HG02884 (cell line): ENCODE data around the gene TMOD2.

Experiments used
- ATAC-seq: cut with Tn5 transposase; IDR thresholded peaks from one replicate; pipeline ENCODE4 v1.9.1; 2021; ENCODE audit warnings: mild to moderate bottlenecking, moderate library complexity; ENCODE audit not compliant: unreplicated experiment

TMOD2 gene

DNA sequence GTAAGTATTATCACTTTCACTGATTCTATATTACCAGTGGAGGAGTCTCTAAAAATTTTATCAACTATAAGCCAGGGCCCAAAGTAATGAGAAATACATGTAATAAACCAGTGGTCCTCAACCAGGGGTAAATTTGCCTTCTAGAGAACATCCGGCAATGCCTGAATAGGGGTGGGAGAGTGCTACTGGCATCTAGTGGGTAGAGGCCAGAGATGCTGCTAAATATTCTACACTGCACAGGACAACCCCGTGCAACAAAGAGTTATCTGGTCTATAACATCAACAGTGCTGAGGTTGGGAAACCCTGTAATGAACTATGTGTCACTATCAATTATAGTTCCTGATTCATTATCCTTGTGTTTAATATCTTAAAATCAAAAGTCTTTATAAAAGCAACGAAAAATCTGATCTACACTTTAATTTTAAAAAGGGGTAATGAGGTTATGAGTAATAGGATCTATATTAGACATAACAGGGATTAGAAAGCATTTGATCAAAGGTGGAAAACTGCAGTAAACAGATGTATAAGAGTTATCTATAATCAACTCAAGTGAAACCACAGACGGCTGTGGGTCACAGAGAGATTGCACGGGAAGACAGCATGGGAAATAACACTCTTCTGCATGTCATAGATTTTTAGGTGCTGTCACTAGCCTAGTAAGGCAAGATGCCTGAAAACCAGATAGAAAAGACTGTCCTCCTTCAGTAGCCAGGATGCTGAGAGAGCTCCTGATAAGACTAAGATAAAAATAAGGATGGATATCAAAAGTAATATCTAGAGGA is 16.0 kb upstream of the TMOD2 start:
- no peak for ATAC-seq

DNA sequence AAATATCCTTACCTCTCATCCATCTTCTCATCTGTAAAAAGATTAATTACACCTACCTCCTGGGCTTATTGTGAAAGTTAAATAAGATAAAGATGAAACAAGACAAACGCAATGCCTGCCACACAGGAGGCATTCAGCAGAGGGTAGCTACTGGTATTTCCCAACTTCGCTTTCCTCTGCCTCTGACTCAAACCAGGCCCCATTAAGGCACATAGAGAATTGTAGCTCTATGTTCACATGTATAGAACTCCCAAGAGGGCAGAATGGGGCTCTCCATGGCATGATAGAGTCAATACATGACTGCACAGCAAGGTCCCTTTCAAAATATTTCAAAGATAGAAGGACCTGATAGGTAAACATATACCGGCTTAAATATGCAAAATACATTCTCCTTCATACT is 15.3 kb upstream of the TMOD2 start:
- ATAC-seq = peak; percentile 27

GRCh38 chr15:51736751-51737521 is 14.5 kb upstream of the TMOD2 start:
- ATAC-seq = peak; percentile 26

- ATAC-seq = peak; percentile 38
These were observed 13.7 kb upstream of the TMOD2 start, which contains the start of gene LYSMD2 for GRCh38 chr15:51737522-51738305. LYSMD2 (minus strand) TSS chr15:51737655; CDS start chr15:51737622, 33 bp downstream.

DNA sequence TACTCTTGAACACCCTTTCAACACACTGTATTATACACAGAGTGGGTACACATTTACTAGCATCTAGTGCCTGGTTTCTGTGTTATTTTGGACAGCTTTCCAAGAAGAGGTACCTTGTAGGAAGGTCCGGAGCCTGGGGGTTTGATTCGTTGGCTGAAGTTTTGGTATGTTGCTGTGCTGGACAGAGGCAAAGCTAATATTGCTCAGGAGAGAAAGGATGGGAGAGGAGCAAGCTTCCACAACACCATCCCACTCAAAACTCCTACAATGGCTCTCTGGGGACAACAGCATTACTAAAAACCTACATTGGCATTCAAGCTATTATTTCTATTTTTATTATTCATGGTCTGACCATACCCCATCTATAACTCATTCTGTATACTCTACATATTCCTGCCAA is 12.8 kb upstream of the TMOD2 start:
- ATAC-seq = no peak

DNA sequence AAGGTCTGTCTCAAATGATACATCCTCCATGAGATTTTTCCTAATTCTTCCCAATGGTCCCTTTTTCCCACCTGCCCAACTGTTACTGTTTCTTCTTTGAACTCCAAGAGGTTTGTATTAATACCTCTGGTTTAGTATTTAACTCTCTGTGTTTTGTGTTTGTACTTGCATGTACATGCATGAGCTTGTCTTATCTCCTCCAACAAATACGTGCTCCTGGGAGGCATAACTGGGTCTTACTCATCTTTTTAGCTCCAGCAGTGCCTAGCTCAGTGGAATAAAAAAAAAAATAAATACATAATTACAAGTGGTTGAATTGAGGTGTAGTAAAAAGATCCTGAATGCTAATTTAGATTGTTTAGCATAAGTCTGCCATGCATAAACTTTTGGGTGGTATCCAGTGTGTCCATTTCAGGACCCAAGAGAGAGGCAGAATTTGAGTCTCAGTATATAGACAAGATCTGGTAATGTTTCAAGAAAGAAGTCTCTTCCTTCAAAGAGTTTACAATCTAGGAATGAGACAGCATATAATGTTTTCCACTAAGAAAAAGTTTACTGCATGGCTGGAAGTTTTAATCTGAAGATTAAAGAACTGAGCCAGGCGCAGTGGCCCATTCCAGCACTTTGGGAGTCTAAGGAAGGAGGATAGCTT is 12.2 kb upstream of the TMOD2 start:
- ATAC-seq = no peak

- no peak for ATAC-seq
These were observed 2.1 kb upstream of the TMOD2 start for GRCh38 chr15:51749307-51749706.

GRCh38 chr15:51750186-51750585 is 1.2 kb upstream of the TMOD2 start:
- ATAC-seq = no peak

DNA sequence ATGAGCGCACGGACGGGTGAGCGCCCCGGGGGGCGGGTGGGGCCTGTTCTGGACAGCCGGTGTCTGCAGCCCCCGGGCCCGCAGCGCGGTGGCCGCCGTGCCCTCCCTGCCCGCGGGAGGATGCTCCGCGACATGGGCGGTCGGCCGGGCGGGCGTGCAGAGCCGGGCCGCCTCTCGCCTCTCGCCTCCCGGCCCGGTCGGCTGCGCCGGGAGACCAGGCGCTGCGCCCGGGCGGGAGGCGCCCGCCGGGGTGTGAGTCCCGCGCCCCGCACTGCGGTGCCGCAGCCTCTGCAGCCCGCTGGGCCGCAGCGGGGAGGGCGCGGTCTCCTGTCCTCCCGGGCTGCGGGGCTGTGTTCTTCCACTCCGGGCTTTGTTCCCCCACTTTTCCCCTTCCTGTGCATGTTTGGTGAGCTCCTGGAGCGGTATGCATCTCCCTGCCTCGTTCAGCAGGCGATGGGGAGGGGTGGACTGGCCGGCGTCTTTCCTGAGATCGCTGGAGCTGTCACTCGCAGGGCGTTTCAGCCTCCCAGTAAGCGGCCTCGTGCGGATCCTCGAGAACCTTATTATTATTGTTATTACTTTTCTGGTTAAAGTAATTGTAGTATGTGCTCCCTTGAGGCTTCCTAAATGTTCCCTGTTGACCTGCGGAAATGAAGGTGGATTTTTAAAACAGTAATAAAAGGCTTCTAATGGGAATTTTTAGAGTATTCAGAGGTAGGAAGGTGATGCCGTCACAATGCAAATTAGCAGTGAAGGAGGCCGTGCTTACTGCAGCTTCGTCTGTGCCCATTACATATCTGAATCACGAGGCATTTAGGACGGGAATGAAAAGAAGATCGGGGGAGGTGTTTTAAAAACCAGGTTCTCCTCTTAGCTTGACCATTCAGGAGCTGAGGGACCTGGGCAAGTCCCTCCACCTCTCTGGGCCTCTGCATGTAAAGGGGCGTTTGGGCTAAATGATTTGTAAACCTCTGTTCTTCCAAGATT is 593 bp downstream of the TMOD2 start:
- peak; percentile 39 for ATAC-seq

- no peak for ATAC-seq
These were observed 1.5 kb downstream of the TMOD2 start for GRCh38 chr15:51752888-51753287.

GRCh38 chr15:51754267-51754666 is 2.9 kb downstream of the TMOD2 start:
- ATAC-seq = no peak

DNA sequence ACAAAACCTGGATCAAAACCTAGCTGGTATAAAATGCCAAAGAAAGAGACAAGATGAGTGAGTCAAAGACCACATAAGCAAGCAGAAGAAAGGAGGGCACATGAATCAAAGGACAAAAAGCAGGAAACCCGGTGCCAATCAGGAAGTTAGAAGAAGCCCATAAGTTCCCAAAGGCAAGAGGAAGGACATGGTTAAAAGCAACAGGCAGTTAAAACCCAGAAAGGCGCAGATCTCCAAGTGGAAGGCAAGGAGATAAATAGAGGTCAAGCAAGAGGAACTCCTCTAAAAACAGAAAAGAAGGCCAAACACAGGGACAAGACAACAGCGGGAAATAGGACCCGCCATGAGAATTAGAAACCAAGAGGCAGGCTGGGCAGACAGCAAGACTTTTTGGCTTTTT is 4.4 kb downstream of the TMOD2 start:
- no peak for ATAC-seq

DNA sequence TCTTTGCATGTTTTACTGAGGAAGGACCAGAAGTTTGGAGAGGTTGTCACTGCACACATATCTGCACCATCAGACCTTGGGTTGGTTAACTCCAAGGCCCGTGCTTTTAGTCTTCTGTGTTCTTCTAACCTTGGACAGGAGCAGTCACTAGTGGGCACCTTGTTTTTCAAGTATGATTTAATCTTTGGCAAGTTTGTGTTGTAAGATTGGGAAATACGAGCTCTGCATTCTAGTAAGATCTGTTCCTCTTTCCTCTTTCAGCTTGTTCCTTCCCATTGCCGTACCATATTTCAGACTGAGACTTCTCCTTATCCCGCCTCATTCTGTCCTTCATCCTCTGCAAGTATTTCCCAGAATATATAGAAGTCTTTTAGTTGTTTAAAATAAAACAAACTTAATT is 5.1 kb downstream of the TMOD2 start:
- ATAC-seq = no peak

GRCh38 chr15:51757450-51757849 is 6.1 kb downstream of the TMOD2 start:
- no peak for ATAC-seq

DNA sequence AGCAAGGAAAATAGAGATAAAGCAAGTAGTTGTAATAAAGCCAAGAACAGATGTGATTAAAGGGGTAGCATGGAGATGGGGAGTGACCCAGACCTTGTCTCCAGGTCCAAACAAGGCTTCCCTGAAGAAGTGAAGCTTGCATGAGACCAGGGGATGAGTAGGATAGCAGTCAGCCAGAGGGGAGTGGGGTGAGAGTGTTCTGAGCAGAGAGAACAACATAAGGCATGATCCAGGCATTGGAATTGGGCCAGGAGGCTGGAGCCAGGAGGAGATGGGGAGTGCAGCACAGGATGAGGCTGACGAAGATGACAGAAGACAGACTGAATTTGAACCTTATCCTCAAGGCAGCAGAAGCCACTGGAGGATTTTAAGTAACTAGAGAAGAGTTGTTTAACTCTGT is 7.2 kb downstream of the TMOD2 start:
- ATAC-seq = no peak

DNA sequence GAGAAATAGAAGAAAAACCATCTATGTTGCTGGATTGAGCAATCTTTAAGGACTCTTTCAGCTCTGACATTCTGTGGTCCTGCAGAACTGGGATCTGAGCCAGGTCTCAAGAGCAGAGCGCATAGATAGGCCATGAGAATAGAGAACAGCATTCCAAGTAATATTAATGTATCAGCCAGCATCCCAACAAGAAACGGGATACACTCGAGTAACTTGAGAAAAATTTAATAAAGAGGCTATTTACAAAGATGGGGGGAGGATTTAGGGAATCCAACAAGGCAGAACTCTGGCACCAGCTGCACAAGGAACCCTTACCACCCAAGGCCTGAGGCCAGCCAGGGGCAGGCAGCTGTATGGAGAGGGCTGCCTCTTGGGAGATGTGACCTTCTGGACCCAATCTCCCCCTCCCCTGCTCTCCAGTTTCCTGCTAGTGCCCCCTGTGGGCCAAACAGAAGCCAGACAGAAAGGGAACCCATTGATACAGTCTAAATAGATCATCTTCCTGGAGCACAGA is 8.2 kb downstream of the TMOD2 start:
- no peak for ATAC-seq

DNA sequence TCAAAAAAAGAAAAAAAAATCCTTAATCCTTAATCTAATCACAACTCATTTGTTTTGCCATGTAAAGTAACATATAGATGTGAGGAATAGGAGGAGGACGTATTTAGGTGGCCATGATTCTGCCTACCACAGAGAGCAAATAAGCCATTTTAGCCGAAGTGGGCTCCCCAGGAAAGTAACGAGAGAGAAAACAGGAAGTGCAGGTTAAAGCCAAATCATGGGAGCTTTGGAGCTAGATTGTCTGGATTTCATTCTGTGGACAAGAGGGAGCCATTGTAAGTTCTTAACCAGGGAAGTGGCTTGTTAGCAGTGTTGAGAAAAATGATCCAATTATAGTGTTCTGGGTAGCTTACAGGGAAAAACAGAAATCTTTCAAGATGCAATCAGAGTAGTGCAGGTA is 9.4 kb downstream of the TMOD2 start:
- no peak for ATAC-seq

DNA sequence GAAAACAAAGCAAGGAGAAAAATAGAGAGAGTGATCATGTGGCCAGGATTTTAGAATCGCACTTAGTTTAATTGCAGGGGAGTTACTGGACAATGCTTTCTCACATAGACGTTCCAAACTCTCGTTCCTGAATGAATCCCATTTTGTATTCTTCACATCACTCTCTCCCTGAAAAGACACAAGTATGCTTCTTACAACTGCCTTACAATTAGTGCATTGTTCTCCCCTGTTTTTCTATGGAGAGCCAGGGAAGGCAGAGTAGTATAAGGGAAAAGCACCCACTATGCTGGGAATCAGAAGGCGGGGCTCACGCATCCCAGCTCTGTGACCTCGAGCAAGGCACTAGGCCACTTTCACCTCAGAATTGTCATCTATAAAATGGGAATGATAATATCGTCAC is 14.4 kb downstream of the TMOD2 start:
- no peak for ATAC-seq

- no peak for ATAC-seq
These were observed 14.9 kb downstream of the TMOD2 start for GRCh38 chr15:51766341-51766740.

- ATAC-seq = no peak
These were observed 16.6 kb downstream of the TMOD2 start for GRCh38 chr15:51768018-51768417.
